ENCODE data around the gene IMPA2.

- TF ChIP-seq CTCF (conservative IDR thresholded peaks at IDR 0.05; ENCODE audit: low read depth, low read length) (no peak), EZH2 (IDR thresholded peaks at IDR 0.05; ENCODE audit: borderline replicate concordance, low read depth, low read length, poor library complexity, severe bottlenecking) (no peak)
These were observed 25.8 kb downstream of the IMPA2 start for GRCh38 chr18:12007063-12007462.

All from A673 (cell line).